PFSK-1 (cell line): Measurements from ENCODE around the gene NOX4.

ENCODE experiments used
- POLR2AphosphoS5 ChIP-seq: IDR thresholded peaks from 2 replicates; pipeline ENCODE4 v1.6.1; 2012; ENCODE audit warnings: low read depth, mild to moderate bottlenecking, control low read depth, low read length, moderate library complexity
- REST ChIP-seq, 2 experiments: IDR thresholded peaks; 2 replicates each; pipeline versions ENCODE4 v1.6.1 to v1.8.0; 2011 to 2012; ENCODE audit warnings: low read depth in 2 of 2, low read length in 2 of 2, control low read depth in 1 of 2, inconsistent platforms in 1 of 2, mild to moderate bottlenecking in 1 of 2, moderate library complexity in 1 of 2; ENCODE audit not compliant: insufficient read depth in 1 of 2
- SIN3A ChIP-seq: IDR thresholded peaks from 2 replicates; pipeline ENCODE4 v1.6.1; 2012; ENCODE audit warnings: mild to moderate bottlenecking, low read length, moderate library complexity, borderline replicate concordance; ENCODE audit not compliant: insufficient read depth
- TAF1 ChIP-seq: IDR thresholded peaks from 2 replicates; pipeline ENCODE4 v1.6.1; 2012; ENCODE audit warnings: low read length, control low read depth, borderline replicate concordance; ENCODE audit not compliant: insufficient read depth

GRCh38 chr11:89442801-89443200 is 48.4 kb downstream of the NOX4 start:
- TF ChIP-seq POLR2AphosphoS5 (no peak), SIN3A (no peak), TAF1 (no peak), REST (IDR thresholded peaks at IDR 0.05; ENCODE audit: insufficient read depth in 1 of 2, low read depth in 2 of 2, low read length in 2 of 2) (no peak)
